Subcutaneous adipose tissue (tissue), 4 donors: ENCODE data around the gene RNF20. TPM values are rescaled to one million over a fixed set of nuclear protein-coding genes. Genes with fewer than 3 reads are reported as not detected.

Experiments
- small RNA-seq: library from RNA; depleted of rRNA; stranded (forward); fragments of <200 nt; gene quantifications from one replicate; pipeline ENCODE3, GENCODE V24; 2016
- total RNA-seq, 4 donors: library from RNA; depleted of rRNA; stranded (reverse); fragments of >200 nt; gene quantifications; one replicate each; pipeline ENCODE4 v1.1.0, GENCODE V29; 2016

Gene RNF20
- total RNA-seq, 4 donors from 2014 or later: 21.5 to 23.2 (median 22.9) TPM

Small RNA genes lying within 50 kb of the gene (small RNA-seq; reads per million reads assigned to genes)
- gene AL353621.1: not detected

Other genes starting within 250 kb of the RNF20 start
- not detected for gene BAAT, start 148.8 kb upstream of the RNF20 start, total RNA-seq
- gene MRPL50, start 135.2 kb upstream of the RNF20 start, total RNA-seq: 10 to 100 TPM in 1 of 4 donors, 1 to 10 TPM in 3; 7.3 to 17.9 (median 8.1) TPM
- gene ZNF189, start 135.0 kb upstream of the RNF20 start, total RNA-seq: 10 to 100 TPM; 24.6 to 31.9 (median 29.5) TPM
- not detected for gene ALDOB, start 98.1 kb upstream of the RNF20 start, total RNA-seq
- not detected for gene PPP3R2, start 61.1 kb downstream of the RNF20 start, total RNA-seq
- gene GRIN3A, start 204.8 kb downstream of the RNF20 start, total RNA-seq: under 1 TPM in 2 of 4 donors, not detected in 2; under 0.01 to 0.17 TPM